ENCODE measurements around the gene ADPRHL1. TPM values are rescaled to one million over a fixed set of nuclear protein-coding genes. Genes with fewer than 3 reads are reported as not detected.

ADPRHL1 gene
- total and polyA plus RNA-seq, 2 donors (not counting 3 experiments of a cell fraction or from before 2014, with no cell fraction given): 0.52 to 0.97 TPM

GRCh38 chr13:113374511-113375175 lies 78.6 kb downstream of the ADPRHL1 start:
- POLR2A ChIA-PET: no interaction called here
- no peaks in the 10 kb centered on the region for H3K4me1 ChIP-seq (ENCODE audit: control insufficient read depth, extremely low read depth, insufficient read depth, low read length)
- no peaks in the 10 kb centered on the region for H3K9me1 ChIP-seq (replicated peaks; ENCODE audit: control insufficient read depth, extremely low read depth, insufficient read depth, low read length)
- no peaks in the 10 kb centered on the region for H4K20me1 ChIP-seq (replicated peaks; ENCODE audit: control insufficient read depth, extremely low read depth, insufficient read depth, low read length)
- H3K9me3 ChIP-seq (replicated peaks; ENCODE audit: control insufficient read depth, insufficient read depth, low read length): no peaks in the 10 kb centered on the region
- BruUV-seq (replicated peaks): no TSS peak
- FAIRE-seq: no peak
- no peaks in the 10 kb centered on the region for H3K36me3 ChIP-seq (ENCODE audit: control insufficient read depth in 2 of 2, extremely low read depth in 1 of 2, insufficient read depth in 2 of 2, low read length in 2 of 2)
- no peak overlapping the region for H3K4me2 ChIP-seq (ENCODE audit: insufficient read depth, low read length)
- no peak overlapping the region for H3K27ac ChIP-seq (ENCODE audit: insufficient read depth, low read depth, low read length)
- H3K79me2 ChIP-seq (ENCODE audit: control insufficient read depth, insufficient read depth, low read length): no peaks in the 10 kb centered on the region
- dilution Hi-C loops (cut with MboI; ENCODE audit: extremely low pct_ligation_motif_present, low sequenced_read_pairs): no loop called here
- DNase-seq (ENCODE audit: low read depth, low spot score): no peak
- H3K4me3 ChIP-seq (replicated peaks in 1 of 3; ENCODE audit: insufficient read depth in 1 of 3, low read depth in 1 of 3, low read length in 3 of 3): no peak overlapping the region
- TF ChIP-seq CTCF (IDR thresholded peaks at IDR 0.05; ENCODE audit: extremely low read depth in 1 of 2, insufficient read depth in 1 of 2, low read depth in 1 of 2, low read length in 2 of 2) (no peak), POLR2AphosphoS5 (IDR thresholded peaks at IDR 0.05; ENCODE audit: insufficient read depth, low read depth, low read length) (no peak), POLR2A (IDR thresholded peaks at IDR 0.05; ENCODE audit: low read depth, low read length) (no peak), GATA2 (IDR thresholded peaks at IDR 0.05; ENCODE audit: insufficient read depth, insufficient read length, low read depth, low read length) (no peak), MYC (IDR thresholded peaks at IDR 0.05; ENCODE audit: low read depth, low read length) (no peak), FOS (IDR thresholded peaks at IDR 0.05; ENCODE audit: borderline replicate concordance, insufficient read depth, low read length) (no peak), JUN (IDR thresholded peaks at IDR 0.05; ENCODE audit: borderline replicate concordance, insufficient read depth, insufficient read length, low read depth) (no peak), EZH2 (IDR thresholded peaks at IDR 0.05; ENCODE audit: borderline replicate concordance, low read depth, low read length, severe bottlenecking) (no peak)
- TF ChIP-seq, protein P1, sequence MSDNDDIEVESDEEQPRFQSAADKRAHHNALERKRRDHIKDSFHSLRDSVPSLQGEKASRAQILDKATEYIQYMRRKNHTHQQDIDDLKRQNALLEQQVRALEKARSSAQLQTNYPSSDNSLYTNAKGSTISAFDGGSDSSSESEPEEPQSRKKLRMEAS (IDR thresholded peaks at IDR 0.05; ENCODE audit: insufficient read depth, insufficient read length): no peak
- intact Hi-C loops (cut with micrococcal nuclease): no loop called here
- no peak overlapping the region for H3K9ac ChIP-seq (replicated peaks; ENCODE audit: extremely low read depth, insufficient read depth, low read length)
- H3K27me3 ChIP-seq (ENCODE audit: control insufficient read depth in 2 of 2, insufficient read depth in 2 of 2, low read length in 2 of 2): no peaks in the 10 kb centered on the region
- CTCF ChIA-PET: interaction anchor here (1.2 kb wide), 1 partner anchor 19 kb away, joined by 3 read pairs; no protein-coding TSS in a partner anchor
- H2AFZ ChIP-seq (ENCODE audit: low read depth, low read length): no peak overlapping the region

All from endothelial cell of umbilical vein (primary cell).